Lower leg skin (tissue), 4 donors: ENCODE data around the gene SLC22A7. TPM values are rescaled to one million over a fixed set of nuclear protein-coding genes. Genes with fewer than 3 reads are reported as not detected.

Experiments
- DNase-seq, 2 donors: peaks; one replicate each; pipeline ENCODE4 v3.0.0-alpha.2; 2019; ENCODE audit warnings: low spot score in 2 of 2
- H3K4me3 ChIP-seq: fragments of 200-600 bp; sonication (generic); 2 replicates; pipeline ENCODE4 v1.5.1; 2017; ENCODE audit warnings: mild to moderate bottlenecking, low read depth; ENCODE audit not compliant: poor library complexity, severe bottlenecking
- CTCF ChIP-seq, 3 donors: fragments of 450-650 bp; IDR thresholded peaks; one replicate each; pipeline ENCODE4 v1.5.1; 2016; ENCODE audit warnings: antibody characterized with exemption in 3 of 3, mild to moderate bottlenecking in 3 of 3, moderate library complexity in 2 of 3
- POLR2A ChIP-seq, 2 donors: fragments of 450-650 bp; IDR thresholded peaks; one replicate each; pipeline ENCODE4 v1.6.1; 2016 to 2017; ENCODE audit warnings: antibody characterized with exemption in 2 of 2, mild to moderate bottlenecking in 1 of 2, moderate library complexity in 1 of 2
- WGBS, 2 donors: methylation state at CpG; one replicate each; pipeline ENCODE4 v1.1.5; 2018; 5-methylcytosine and 5-hydroxymethylcytosine counted together
- intact Hi-C: fragments of 100-400 bp; cut with DNase I; formaldehyde crosslinking; loops from one replicate; pipeline ENCODE4 v1.15.0; 2023; ENCODE audit warnings: low total_unique reads
- total RNA-seq, 4 donors: library from RNA; depleted of rRNA; stranded (reverse); fragments of >200 nt; gene quantifications; one replicate each; pipeline ENCODE4 v1.1.0, GENCODE V29; 2016

The SLC22A7 gene
- total RNA-seq, 4 donors from 2014 or later, result not detected

GRCh38 chr6:43303751-43304331, 5.8 kb downstream of the SLC22A7 start:
- H3K4me3 ChIP-seq, result no peak overlapping the region
- no peak for DNase-seq
- intact Hi-C loops, result no loop called here
- no peak for TF ChIP-seq POLR2A (IDR thresholded peaks at IDR 0.05)
- no peak for TF ChIP-seq CTCF (IDR thresholded peaks at IDR 0.05)
- 57 to 66% methylated on average over 5 to 8 of the region's 8 CpGs for WGBS, 2 donors

- DNase-seq, result no peak
- TF ChIP-seq CTCF (IDR thresholded peaks at IDR 0.05) (no peak), POLR2A (IDR thresholded peaks at IDR 0.05) (no peak)
- 72% methylated on average over 3 of the region's 3 CpGs for WGBS, 2 donors
- H3K4me3 ChIP-seq, result no peak overlapping the region
- intact Hi-C loops, result no loop called here
Observed at GRCh38 chr6:43304361-43304760, 6.3 kb downstream of the SLC22A7 start.

GRCh38 chr6:43304882-43305281, 6.8 kb downstream of the SLC22A7 start:
- 76 to 79% methylated on average over 2 of the region's 2 CpGs for WGBS, 2 donors
- intact Hi-C loops, result no loop called here

GRCh38 chr6:43306086-43306485, 8.0 kb downstream of the SLC22A7 start:
- DNase-seq, result no peak
- TF ChIP-seq POLR2A (IDR thresholded peaks at IDR 0.05) (no peak), CTCF (IDR thresholded peaks at IDR 0.05) (no peak)
- intact Hi-C loops, result no loop called here
- 83 to 87% methylated on average over 7 of the region's 7 CpGs for WGBS, 2 donors
- no peak overlapping the region for H3K4me3 ChIP-seq

More at GRCh38 chr6:43304882-43305281, 6.8 kb downstream of the SLC22A7 start:
- no peak overlapping the region for H3K4me3 ChIP-seq
- TF ChIP-seq CTCF (IDR thresholded peaks at IDR 0.05) (no peak), POLR2A (IDR thresholded peaks at IDR 0.05) (no peak)
- DNase-seq, result no peak

- H3K4me3 ChIP-seq, result no peak overlapping the region
- WGBS, 2 donors, result 84 to 87% methylated on average over 4 of the region's 5 CpGs
- TF ChIP-seq CTCF (IDR thresholded peaks at IDR 0.05) (no peak), POLR2A (IDR thresholded peaks at IDR 0.05) (no peak)
- DNase-seq, result no peak
- intact Hi-C loops, result no loop called here
Observed at GRCh38 chr6:43307451-43308100, 9.5 kb downstream of the SLC22A7 start.
